Astrocyte of the cerebellum (primary cell): Measurements from ENCODE around the gene ZNFX1.

Source experiments
- DNase-seq: peaks from one replicate; pipeline ENCODE4 v3.0.0-alpha.2; 2011; ENCODE audit warnings: low read depth
- H3K4me3 ChIP-seq: 2 replicates; pipeline ENCODE4 v1.5.1; 2011; ENCODE audit warnings: mild to moderate bottlenecking, low read depth, low read length, moderate library complexity
- in situ Hi-C: cut with HindIII; loops from 2 replicates; pipeline ENCODE4 v1.10.0; 2017; ENCODE audit warnings: low sequenced_read_pairs
- TF ChIP-seq, protein P1 (sequence below): IDR thresholded peaks from 2 replicates; pipeline ENCODE4 v1.5.1; 2012; ENCODE audit warnings: low read length, low read depth, moderate library complexity, mild to moderate bottlenecking; ENCODE audit errors: missing control alignments

The ZNFX1 gene

DNA sequence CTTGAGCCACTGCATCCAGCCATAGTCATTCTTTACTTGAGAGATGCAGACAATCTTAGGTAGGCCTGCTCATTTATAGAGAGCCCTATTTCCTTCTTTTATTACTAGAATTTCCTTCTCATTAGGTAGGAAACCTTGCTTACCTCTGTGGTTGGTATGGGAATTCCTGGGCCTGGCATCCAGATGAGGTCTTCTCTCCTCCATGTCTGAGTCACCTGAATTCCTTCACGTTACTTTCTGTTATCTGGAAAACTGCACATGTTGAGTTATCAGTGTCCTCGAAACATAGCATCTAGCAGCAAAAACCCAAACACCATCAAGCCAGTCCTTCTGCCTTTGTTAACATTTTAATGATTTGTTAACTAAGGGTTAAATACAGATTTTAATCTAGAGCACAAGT, 2.2 kb downstream of the ZNFX1 start:
- no peak for DNase-seq
- in situ Hi-C loops = no loop called here
- TF ChIP-seq, protein P1, sequence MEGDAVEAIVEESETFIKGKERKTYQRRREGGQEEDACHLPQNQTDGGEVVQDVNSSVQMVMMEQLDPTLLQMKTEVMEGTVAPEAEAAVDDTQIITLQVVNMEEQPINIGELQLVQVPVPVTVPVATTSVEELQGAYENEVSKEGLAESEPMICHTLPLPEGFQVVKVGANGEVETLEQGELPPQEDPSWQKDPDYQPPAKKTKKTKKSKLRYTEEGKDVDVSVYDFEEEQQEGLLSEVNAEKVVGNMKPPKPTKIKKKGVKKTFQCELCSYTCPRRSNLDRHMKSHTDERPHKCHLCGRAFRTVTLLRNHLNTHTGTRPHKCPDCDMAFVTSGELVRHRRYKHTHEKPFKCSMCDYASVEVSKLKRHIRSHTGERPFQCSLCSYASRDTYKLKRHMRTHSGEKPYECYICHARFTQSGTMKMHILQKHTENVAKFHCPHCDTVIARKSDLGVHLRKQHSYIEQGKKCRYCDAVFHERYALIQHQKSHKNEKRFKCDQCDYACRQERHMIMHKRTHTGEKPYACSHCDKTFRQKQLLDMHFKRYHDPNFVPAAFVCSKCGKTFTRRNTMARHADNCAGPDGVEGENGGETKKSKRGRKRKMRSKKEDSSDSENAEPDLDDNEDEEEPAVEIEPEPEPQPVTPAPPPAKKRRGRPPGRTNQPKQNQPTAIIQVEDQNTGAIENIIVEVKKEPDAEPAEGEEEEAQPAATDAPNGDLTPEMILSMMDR = no peak
- peak overlapping the region; percentile 96 for H3K4me3 ChIP-seq

DNA sequence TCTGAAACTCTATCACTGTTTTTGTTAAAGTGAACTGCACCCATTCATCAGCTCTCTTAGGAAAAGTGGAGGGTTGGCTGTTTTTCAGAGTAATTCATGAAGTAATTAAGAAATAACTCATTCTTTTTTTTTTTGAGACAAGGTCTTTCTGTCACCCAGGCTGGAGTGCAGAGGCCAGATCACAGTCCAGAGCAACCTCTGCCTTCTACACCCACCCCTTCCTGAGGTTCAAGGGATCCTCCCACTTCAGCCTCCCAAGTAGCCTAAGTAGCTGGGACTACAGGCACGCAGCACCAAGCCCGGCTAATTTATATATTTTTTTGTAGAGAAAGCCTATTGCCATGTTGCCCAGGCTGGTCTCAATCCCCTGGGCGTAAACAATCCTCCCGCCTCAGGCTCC, 2.6 kb downstream of the ZNFX1 start:
- TF ChIP-seq, protein P1 = no peak
- H3K4me3 ChIP-seq = no peak overlapping the region
- in situ Hi-C loops = no loop called here
- DNase-seq = no peak

DNA sequence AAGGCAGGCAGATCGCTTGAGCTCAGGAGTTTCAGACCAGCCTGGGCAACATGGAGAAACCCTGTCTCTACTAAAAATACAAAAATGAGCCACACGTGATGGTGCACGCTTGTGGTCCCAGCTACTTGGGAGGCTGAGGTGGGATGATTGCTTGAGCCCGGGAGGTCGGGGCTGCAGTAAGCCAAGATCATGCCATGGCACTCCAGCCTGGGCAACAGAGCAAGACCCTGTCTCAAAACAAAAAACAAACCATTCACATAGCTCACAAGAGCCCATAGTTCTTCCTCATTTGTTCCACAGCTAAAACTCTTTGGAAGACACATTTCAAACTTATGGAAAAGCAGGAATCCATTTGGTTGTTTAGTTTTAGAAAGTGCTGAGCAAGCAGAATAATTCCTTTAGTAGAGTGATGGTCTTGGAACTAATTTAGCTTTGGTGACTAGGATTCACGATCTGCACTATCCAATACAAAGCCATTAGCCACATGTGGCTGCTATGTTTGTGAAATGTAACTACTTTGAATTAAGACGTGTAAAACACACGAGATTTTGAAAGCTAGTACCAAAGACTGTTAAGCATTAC, 4.1 kb downstream of the ZNFX1 start:
- in situ Hi-C loops = no loop called here
- no peak for DNase-seq
- H3K4me3 ChIP-seq = no peak overlapping the region
- TF ChIP-seq, protein P1 = no peak

DNA sequence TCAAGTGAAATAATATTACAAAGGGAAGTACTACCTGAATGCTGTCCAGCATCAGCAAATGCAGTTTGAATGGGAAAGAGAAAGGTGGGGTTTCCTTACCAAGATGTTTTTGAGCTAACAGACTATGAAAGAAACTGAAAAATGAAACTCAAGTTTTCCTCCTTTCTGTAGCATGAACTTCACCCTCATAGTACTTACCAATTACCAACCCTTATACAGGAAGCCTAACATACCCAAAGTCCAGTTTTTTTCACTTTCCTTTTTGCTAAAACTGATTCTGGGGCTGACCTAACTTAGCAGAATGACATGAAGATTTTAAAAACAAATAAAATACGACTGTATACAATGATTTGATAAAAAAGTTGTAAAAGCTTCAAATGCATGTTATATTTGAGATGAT, 5.2 kb downstream of the ZNFX1 start:
- DNase-seq = no peak
- in situ Hi-C loops = no loop called here
- H3K4me3 ChIP-seq = no peak overlapping the region
- TF ChIP-seq, protein P1 = no peak

DNA sequence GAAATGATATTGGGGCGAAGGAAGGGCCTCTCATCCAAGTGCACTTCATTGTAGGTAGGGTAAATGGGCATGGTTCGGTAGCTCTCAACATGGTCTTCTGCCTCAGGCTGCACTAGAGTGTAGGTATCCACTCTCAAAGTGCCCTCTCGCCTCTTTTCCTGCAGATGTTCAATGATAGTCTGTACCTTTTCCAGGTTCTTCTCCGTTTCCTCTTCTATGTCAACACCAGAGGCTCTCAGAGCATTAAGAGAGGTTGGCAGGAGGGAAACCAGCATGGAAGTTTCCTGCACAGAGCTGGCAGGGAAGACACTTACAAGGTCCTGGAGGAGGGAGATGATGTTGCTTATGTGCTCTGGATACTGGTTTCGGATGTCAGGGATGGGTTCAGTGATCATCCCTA, 7.1 kb downstream of the ZNFX1 start:
- in situ Hi-C loops = no loop called here
- TF ChIP-seq, protein P1 = no peak
- DNase-seq = no peak
- no peak overlapping the region for H3K4me3 ChIP-seq

DNA sequence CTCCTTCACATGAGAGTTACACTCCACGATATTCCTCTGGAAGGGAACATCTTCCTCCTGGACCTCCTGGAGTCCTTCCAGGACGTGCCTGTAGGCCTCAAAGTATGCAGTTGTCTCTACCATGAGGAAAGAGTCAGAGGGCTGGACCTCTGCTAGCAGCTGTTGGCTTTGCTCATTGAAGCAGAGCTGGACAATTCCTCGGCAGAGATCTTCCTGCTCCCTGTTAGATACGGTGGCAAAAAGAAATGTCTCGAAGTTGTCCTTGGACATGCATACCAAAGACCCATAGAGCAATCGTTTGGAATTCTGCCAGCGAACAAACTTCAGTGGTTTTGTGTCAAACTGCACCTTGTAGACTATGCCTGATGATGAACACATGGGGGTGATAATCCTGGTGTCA, 7.7 kb downstream of the ZNFX1 start:
- in situ Hi-C loops = no loop called here
- DNase-seq = no peak
- no peak overlapping the region for H3K4me3 ChIP-seq
- TF ChIP-seq, protein P1 = no peak
